ENCODE results near the gene C19orf53. TPM values are rescaled to one million over a fixed set of nuclear protein-coding genes. Genes with fewer than 3 reads are reported as not detected.

C19orf53 gene
- polyA plus RNA-seq, 1 donor (not counting 4 experiments of a cell fraction or from before 2014, with no cell fraction given): 143 TPM

- FAIRE-seq: no peak
- Histone ChIP-seq H3K4me2 (ENCODE audit: control insufficient read depth, extremely low read depth, insufficient read depth, low read depth, low read length) (no peak overlapping the region), H2AFZ (ENCODE audit: control insufficient read depth, low read length) (no peak overlapping the region), H3K4me3 (ENCODE audit: control insufficient read depth in 2 of 3, extremely low read depth in 1 of 3, insufficient read depth in 2 of 3, low read depth in 1 of 3, low read length in 3 of 3) (no peak overlapping the region), H4K20me1 (ENCODE audit: control insufficient read depth, extremely low read depth, insufficient read depth, low read length) (no peaks in the 10 kb centered on the region), H3K36me3 (ENCODE audit: control insufficient read depth in 2 of 2, extremely low read depth in 1 of 2, insufficient read depth in 2 of 2, low read length in 2 of 2) (peaks cover 0 to 1% of the 10 kb centered on the region in 2 experiments), H3K9ac (ENCODE audit: control insufficient read depth, extremely low read depth, insufficient read depth, low read length) (no peak overlapping the region), H3K27me3 (ENCODE audit: control insufficient read depth, extremely low read depth, insufficient read depth, low read length) (no peaks in the 10 kb centered on the region), H3K4me1 (ENCODE audit: control insufficient read depth, extremely low read depth, insufficient read depth, low read length) (peaks cover 17% of the 10 kb centered on the region), H3K79me2 (ENCODE audit: control insufficient read depth, insufficient read depth, low read length) (peaks cover 6% of the 10 kb centered on the region), H3K27ac (ENCODE audit: control insufficient read depth, insufficient read depth, low read length) (no peak overlapping the region), H3K9me3 (ENCODE audit: control insufficient read depth, low read depth, low read length) (no peaks in the 10 kb centered on the region), H3K9me1 (ENCODE audit: control insufficient read depth, extremely low read depth, insufficient read depth, low read length) (no peaks in the 10 kb centered on the region)
- TF ChIP-seq CTCF (optimal IDR thresholded peaks at IDR 0.05 in 1 of 3, IDR thresholded peaks at IDR 0.05 in 1 of 3, conservative IDR thresholded peaks at IDR 0.05 in 1 of 3; ENCODE audit: extremely low read depth in 1 of 3, insufficient read depth in 2 of 3, low read length in 3 of 3) (no peak), EZH2 (IDR thresholded peaks at IDR 0.05; ENCODE audit: low read length) (no peak)
- DNase-seq (ENCODE audit: low read depth, low spot score): no peak
- dilution Hi-C loops (cut with MboI; ENCODE audit: extremely low pct_ligation_motif_present, low sequenced_read_pairs): no loop called here
Measured at GRCh38 chr19:13734751-13735150, 39.5 kb upstream of the C19orf53 start.

- Histone ChIP-seq H3K9me3 (ENCODE audit: control insufficient read depth, low read depth, low read length) (no peaks in the 10 kb centered on the region), H3K9ac (ENCODE audit: control insufficient read depth, extremely low read depth, insufficient read depth, low read length) (no peak overlapping the region), H3K4me3 (ENCODE audit: control insufficient read depth in 2 of 3, extremely low read depth in 1 of 3, insufficient read depth in 2 of 3, low read depth in 1 of 3, low read length in 3 of 3) (no peak overlapping the region), H4K20me1 (ENCODE audit: control insufficient read depth, extremely low read depth, insufficient read depth, low read length) (no peaks in the 10 kb centered on the region), H2AFZ (ENCODE audit: control insufficient read depth, low read length) (no peak overlapping the region), H3K27me3 (ENCODE audit: control insufficient read depth, extremely low read depth, insufficient read depth, low read length) (no peaks in the 10 kb centered on the region), H3K9me1 (ENCODE audit: control insufficient read depth, extremely low read depth, insufficient read depth, low read length) (no peaks in the 10 kb centered on the region), H3K4me1 (ENCODE audit: control insufficient read depth, extremely low read depth, insufficient read depth, low read length) (peaks cover 4% of the 10 kb centered on the region), H3K27ac (ENCODE audit: control insufficient read depth, insufficient read depth, low read length) (no peak overlapping the region), H3K79me2 (ENCODE audit: control insufficient read depth, insufficient read depth, low read length) (no peaks in the 10 kb centered on the region), H3K36me3 (ENCODE audit: control insufficient read depth in 2 of 2, extremely low read depth in 1 of 2, insufficient read depth in 2 of 2, low read length in 2 of 2) (peaks cover 0 to 1% of the 10 kb centered on the region in 2 experiments), H3K4me2 (ENCODE audit: control insufficient read depth, extremely low read depth, insufficient read depth, low read depth, low read length) (no peak overlapping the region)
- DNase-seq (ENCODE audit: low read depth, low spot score) (no peak), FAIRE-seq (no peak)
- dilution Hi-C loops (cut with MboI; ENCODE audit: extremely low pct_ligation_motif_present, low sequenced_read_pairs): no loop called here
- TF ChIP-seq CTCF (optimal IDR thresholded peaks at IDR 0.05 in 1 of 3, IDR thresholded peaks at IDR 0.05 in 1 of 3, conservative IDR thresholded peaks at IDR 0.05 in 1 of 3; ENCODE audit: extremely low read depth in 1 of 3, insufficient read depth in 2 of 3, low read length in 3 of 3) (no peak), EZH2 (IDR thresholded peaks at IDR 0.05; ENCODE audit: low read length) (no peak)
Measured at GRCh38 chr19:13738073-13738472, 36.2 kb upstream of the C19orf53 start.
